GM21390 (cell line): ENCODE results near the gene ZKSCAN5.

ENCODE experiments used
- ATAC-seq: cut with Tn5 transposase; IDR thresholded peaks from one replicate; pipeline ENCODE4 v1.9.1; 2021; ENCODE audit not compliant: unreplicated experiment

ZKSCAN5 gene

GRCh38 chr7:99504603-99505323, at the start of gene ZKSCAN5:
TSS of gene ZKSCAN5 (plus strand) at chr7:99504662. CDS start at chr7:99506045, 1,383 bp downstream.
- peak; percentile 67 for ATAC-seq

- ATAC-seq = no peak
These were observed 48.6 kb upstream of the ZKSCAN5 start for GRCh38 chr7:99455874-99456273.

DNA sequence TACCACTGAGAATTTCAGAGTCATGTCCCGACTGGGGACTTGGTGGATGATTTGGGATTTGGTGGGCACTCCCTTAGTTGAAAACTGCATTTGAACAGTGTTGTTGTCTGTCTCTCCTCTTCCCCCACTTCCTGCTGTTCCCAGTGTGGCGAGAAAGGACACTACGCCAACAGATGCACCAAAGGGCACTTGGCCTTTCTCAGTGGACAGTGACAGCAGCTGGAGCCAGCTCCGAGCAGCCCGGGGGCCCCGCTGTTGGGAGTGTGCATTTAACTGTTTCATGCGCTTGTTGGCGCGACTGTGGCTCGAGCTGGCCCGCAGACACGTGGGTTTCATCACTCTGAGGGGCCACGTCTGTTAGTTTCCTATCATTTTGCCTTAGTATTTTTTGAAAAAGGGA, 48.2 kb upstream of the ZKSCAN5 start:
- no peak for ATAC-seq

GRCh38 chr7:99457050-99457649, 47.3 kb upstream of the ZKSCAN5 start:
- ATAC-seq = no peak

DNA sequence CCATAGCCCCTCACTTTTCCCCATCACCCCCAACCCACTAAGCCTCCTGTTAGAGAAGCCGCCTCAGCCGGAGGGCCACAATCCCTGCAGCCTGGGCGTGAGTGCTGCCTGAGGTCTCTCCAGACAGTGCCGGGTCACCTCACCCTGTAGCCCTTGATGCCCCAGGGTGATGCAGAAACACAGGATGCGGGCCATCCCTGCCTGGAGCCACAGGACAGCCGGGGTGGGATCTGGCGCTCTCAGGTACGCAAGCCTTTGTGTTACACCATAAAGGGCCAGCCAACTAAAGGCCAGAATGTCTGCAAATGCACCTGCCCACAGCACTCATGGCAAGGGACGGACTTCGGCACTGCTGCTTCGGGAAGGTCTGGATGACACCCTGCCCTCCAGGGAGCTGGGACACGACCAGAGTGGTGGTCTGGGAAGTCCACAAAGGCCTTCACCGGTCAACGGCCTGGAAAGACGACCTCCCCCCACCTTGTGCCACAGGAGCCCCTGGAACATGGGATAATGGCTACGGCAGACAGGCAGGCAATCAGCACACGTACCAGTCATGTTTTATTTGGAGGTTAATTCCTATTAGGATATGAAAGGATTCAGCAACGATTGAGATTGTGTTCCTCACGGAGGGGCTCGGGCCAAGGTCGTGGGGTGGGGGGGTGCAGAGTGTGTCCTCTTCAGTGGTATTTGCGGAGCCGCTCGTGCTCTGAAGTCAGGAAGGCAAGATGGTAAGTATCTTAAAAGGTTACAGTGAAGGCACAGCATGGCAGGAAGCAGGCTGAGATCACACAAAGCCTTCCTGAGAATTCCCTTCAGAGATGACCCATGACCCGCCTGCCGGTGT, 46.6 kb upstream of the ZKSCAN5 start:
- ATAC-seq = no peak

DNA sequence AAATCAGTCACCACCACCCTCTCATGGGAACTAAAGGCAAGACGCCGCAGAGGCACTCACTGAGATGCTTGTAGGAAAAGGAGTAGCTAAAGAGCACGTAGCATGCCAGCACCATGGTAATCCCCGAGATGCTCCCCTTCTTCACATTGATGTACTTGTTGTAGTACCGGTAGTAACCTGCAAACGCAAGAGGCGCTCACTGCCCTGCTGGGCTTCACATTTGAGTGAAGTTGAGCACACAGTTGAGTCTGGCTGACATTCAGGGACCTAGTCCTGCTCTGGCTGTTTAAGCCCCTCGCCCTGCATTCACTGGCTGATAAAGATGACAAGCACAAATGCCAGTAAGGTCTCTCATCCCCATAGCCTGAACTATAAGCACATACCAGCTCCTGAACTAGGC, 45.4 kb upstream of the ZKSCAN5 start:
- no peak for ATAC-seq

- no peak for ATAC-seq
These were observed 43.8 kb upstream of the ZKSCAN5 start for GRCh38 chr7:99460651-99461050.

- no peak for ATAC-seq
These were observed 43.2 kb upstream of the ZKSCAN5 start for GRCh38 chr7:99461221-99461620.

- ATAC-seq = no peak
These were observed 39.1 kb upstream of the ZKSCAN5 start for GRCh38 chr7:99465421-99465768.

GRCh38 chr7:99468336-99468918, 36.0 kb upstream of the ZKSCAN5 start:
- no peak for ATAC-seq

DNA sequence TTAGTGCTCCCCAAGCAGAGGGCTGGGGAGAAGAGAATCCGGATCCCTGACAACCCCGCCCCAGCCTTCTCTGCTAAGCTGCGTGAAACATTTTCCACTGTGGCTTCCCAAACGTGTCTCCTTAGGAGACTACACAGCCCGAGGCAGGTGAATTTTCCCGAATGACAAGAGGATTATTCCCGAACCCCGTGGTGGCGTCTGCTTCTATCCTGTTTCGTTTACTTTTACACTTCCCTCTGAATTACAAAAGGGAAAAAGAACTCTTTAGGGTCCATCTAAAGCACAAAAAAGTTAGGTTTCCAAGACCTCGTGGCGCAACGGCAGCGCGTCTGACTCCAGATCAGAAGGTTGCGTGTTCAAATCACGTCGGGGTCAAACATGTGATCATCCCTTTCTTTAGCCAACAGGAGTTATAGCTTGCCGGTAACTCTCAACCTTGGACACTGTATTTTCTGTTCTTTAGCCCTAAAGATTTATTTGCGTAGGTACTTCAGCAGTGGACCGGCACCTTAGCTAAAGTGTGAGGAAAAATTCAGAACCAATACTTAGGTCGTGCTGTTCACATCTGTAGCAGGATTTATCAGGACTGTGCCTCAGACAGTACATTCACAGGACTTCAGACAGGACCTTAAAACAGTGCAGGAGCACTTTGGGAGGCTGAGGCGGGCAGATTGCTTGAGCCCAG, 34.9 kb upstream of the ZKSCAN5 start:
- ATAC-seq = no peak

DNA sequence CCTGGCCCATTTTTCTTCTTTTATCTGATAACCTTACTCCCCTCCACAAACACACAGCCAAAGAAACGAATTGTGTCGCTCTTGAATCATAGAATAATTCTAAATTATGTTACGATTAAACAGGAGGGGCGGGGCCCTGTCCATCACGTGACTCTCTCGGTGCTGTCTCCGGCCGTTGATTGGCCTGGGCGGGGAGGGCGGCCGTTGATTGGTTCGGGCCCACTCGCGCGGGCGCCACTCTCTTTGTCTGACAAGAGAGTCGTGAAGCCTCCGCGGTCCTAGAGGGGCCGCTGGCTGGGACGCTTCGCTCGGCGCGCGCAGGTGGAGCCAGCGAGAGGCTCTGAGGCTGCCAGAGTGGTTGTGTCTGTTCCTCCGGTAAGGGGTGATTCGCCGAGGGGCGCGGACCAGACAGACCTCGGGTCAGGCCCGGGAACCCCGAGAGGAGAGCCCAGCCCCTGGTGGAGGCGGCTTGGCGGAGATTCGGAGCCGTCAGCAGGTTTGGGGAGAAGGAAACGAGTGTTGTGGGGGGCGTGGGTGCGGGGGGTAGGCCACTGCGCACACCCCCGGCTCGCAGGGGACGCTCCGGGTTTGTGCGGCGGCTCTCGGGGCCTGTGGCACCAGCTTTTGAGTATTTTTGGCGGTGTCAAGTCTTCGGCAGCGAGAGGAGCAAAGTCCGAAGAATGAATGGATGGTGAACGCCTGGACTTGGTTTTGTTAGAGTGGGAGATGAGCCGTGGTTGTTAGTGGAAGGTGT, 31.7 kb upstream of the ZKSCAN5 start, which contains the start of gene ZNF789:
ZNF789 (plus strand) TSS at position 330 of the 754 bp plus-strand sequence. CDS start 3,567 bp downstream, outside the sequence.
- peak; percentile 95 for ATAC-seq

DNA sequence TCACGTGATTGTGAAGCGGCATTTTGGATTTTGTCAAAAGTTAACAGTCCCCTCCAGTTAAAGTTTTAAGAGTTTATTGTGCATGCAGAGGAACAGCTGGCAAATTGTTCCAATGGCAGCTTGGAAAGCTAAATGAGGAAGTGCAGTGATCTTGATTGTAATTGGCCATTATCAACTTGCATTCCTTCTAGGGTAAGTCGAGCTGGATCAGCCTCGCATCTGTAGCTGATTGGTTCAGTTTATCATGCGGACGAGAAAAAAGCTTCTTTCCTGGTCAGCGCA, 31.2 kb upstream of the ZKSCAN5 start:
- no peak for ATAC-seq

- no peak for ATAC-seq
These were observed 28.4 kb upstream of the ZKSCAN5 start for GRCh38 chr7:99476107-99476506.

DNA sequence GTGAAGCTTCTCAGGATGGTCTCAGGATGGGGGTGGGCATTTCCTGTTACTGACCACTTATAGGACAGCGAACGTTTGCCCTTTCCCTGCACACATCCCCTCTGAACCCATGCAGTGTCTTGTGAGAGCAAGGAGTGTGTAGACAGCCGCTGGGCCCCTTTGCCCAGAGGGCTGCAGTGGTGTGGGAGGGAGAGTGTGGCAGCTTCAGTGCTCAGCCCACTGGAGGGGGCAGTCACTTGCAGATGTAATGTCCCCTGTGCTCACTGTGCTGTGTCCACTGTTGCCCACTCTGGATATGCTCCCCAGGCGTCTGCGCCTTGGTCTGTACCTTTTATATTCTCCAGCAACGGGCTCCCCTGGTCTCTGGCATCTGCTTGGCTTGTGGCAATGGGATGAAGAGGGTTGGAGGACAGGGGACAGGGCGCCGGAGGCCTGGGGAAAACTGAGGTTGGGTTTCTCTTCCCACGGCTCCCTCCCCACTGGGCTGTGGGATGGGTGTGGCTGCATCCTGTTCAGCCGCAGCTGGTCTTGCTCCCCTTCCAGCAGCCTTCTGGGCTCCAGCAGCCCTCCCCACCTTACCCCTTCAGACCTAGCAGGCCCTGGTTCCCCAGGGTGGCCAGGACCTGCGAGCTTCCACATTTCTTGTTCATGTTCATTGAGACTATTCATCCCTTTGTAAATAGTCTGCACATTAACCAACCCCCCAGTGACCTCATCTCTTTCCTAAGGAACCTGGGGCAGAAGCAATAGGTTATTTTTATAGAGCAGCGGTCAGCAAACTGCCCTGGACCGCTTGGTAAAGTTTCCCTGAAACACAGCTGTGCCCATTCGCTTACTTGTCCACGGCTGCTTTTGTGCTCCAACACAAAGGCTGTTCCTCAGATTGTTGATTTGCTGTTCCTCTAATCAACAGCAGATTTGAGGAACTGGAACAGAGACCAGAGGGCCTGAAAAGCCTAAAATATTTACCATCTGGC, 25.7 kb upstream of the ZKSCAN5 start:
- no peak for ATAC-seq

GRCh38 chr7:99485094-99485493, 19.4 kb upstream of the ZKSCAN5 start:
- no peak for ATAC-seq

DNA sequence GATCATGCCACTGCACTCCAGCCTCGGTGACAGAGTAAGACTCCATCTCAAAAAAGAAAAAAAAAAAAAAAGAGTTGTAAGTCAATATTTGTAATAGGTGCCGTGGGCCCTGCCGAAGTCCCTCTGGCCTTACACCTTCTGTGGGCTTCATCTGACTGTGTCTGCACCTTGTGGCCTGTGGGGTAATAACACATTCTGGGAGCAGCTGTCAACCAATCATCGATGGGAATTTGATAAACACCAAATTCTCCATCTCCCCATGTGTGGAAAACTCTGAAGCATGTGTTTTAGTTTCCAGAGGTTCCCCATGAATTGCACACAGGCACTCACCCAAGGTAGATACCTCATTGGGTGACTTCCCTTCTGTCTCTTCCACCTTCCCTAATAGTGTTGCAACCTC, 15.2 kb upstream of the ZKSCAN5 start:
- no peak for ATAC-seq

- ATAC-seq = no peak
These were observed 13.6 kb upstream of the ZKSCAN5 start for GRCh38 chr7:99490878-99491277.

GRCh38 chr7:99493823-99494222, 10.6 kb upstream of the ZKSCAN5 start:
- ATAC-seq = no peak
